Measurements from ENCODE around the gene SOWAHA. TPM values are rescaled to one million over a fixed set of nuclear protein-coding genes. Genes with fewer than 3 reads are reported as not detected.
A peak's percentile ranks its signal among the peaks of the same experiment; 100 is the strongest.

Gene SOWAHA
- total and polyA plus RNA-seq, 2 of the 8 experiments (the other 6 are each of a cell fraction or from before 2014, with no cell fraction given), result 0.09 to 0.11 TPM

- Histone ChIP-seq H3K4me3 (ENCODE audit: extremely low read depth in 1 of 4, insufficient read depth in 2 of 4, low read depth in 3 of 4, low read length in 4 of 4) (peak overlapping the region; percentile 10 to 52 (median 28); a peak in 7 of 8 replicates), H3K56ac (replicated peaks; ENCODE audit: insufficient read length, low read depth, low read length) (no peak overlapping the region), H3K27ac (ENCODE audit: low read depth, low read length) (no peak overlapping the region), H2BK15ac (ENCODE audit: low read length) (no peak overlapping the region), H3K9ac (replicated peaks in 1 of 4; ENCODE audit: extremely low read depth in 1 of 4, low read depth in 3 of 4, low read length in 3 of 4) (no peak overlapping the region), H2AK5ac (ENCODE audit: low read depth, low read length) (no peak overlapping the region), H3K18ac (ENCODE audit: extremely low read depth, low read length) (no peak overlapping the region; the same call in 1 of the 2 replicates), H2AFZ (ENCODE audit: low read length) (no peak overlapping the region), H3K4ac (replicated peaks; ENCODE audit: insufficient read length, low read depth, low read length) (no peak overlapping the region), H2BK12ac (ENCODE audit: low read depth, low read length) (no peak overlapping the region), H4K5ac (ENCODE audit: insufficient read length, low read depth, low read length) (no peak overlapping the region), H3K27me3 (replicated peaks in 1 of 4; ENCODE audit: control insufficient read depth in 3 of 4, extremely low read depth in 1 of 4, insufficient read depth in 3 of 4, low read length in 3 of 4) (peaks cover 34 to 54% (median 46%) of the 10 kb centered on the region in 4 experiments), H2BK120ac (replicated peaks; ENCODE audit: low read depth, low read length) (no peak overlapping the region), H3K23me2 (ENCODE audit: low read depth, low read length) (peaks cover 4% of the 10 kb centered on the region; the same call in 1 of the 2 replicates), H4K20me1 (replicated peaks in 1 of 2; ENCODE audit: control insufficient read depth in 1 of 2, insufficient read depth in 2 of 2, low read length in 2 of 2) (peaks cover 0 to 5% of the 10 kb centered on the region in 2 experiments), H3K9me3 (ENCODE audit: insufficient read depth in 2 of 2, low read depth in 1 of 2, low read length in 1 of 2) (peaks cover 0 to 9% of the 10 kb centered on the region in 2 experiments; a peak in 2 of 4 replicates), H3K79me2 (ENCODE audit: control insufficient read depth in 1 of 2, insufficient read depth in 2 of 2, low read length in 2 of 2) (no peaks in the 10 kb centered on the region), H3K36me3 (ENCODE audit: control insufficient read depth in 2 of 4, insufficient read depth in 4 of 4, low read length in 3 of 4) (peaks cover 0 to 4% (median 0%) of the 10 kb centered on the region in 4 experiments; a peak in 1 of 8 replicates), H3K79me1 (ENCODE audit: low read depth, low read length) (no peaks in the 10 kb centered on the region), H3K23ac (ENCODE audit: insufficient read length) (no peak overlapping the region), H2BK5ac (ENCODE audit: low read depth, low read length) (no peak overlapping the region), H4K8ac (ENCODE audit: extremely low read depth, insufficient read depth, low read length) (no peak overlapping the region), H3K14ac (ENCODE audit: insufficient read length) (no peak overlapping the region), H3K4me1 (replicated peaks in 1 of 4; ENCODE audit: control insufficient read depth in 3 of 4, insufficient read depth in 4 of 4, low read length in 3 of 4) (peaks cover 0 to 3% (median 0%) of the 10 kb centered on the region in 4 experiments; a peak in 1 of 7 replicates), H3K4me2 (ENCODE audit: insufficient read depth in 1 of 2, low read depth in 2 of 2, low read length in 2 of 2) (peak overlapping the region; percentile 31 to 68; a peak in 3 of 4 replicates), H2BK20ac (ENCODE audit: low read length) (no peak overlapping the region), H4K91ac (replicated peaks; ENCODE audit: insufficient read length, low read length) (no peak overlapping the region)
- no peak for FAIRE-seq
- 3% methylated on average over 40 of the region's 110 CpGs; no CpG with 5 or more reads in 1 of the 2 experiments for WGBS, 2 experiments (ENCODE audit: extremely low coverage in 1 of 2, insufficient coverage in 1 of 2, insufficient read length in 1 of 2, insufficient replicate concordance in 2 of 2, low coverage in 1 of 2, low lambda C conversion rate in 2 of 2, missing lambda C conversion rate in 1 of 2)
- peak in 1 of 2 experiments; percentile 80 for DNase-seq (ENCODE audit: low read depth in 1 of 2, low spot score in 2 of 2)
- peak; percentile 83 for TF ChIP-seq E2F6 (IDR thresholded peaks at IDR 0.05)
- TF ChIP-seq, protein P1, sequence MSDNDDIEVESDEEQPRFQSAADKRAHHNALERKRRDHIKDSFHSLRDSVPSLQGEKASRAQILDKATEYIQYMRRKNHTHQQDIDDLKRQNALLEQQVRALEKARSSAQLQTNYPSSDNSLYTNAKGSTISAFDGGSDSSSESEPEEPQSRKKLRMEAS (IDR thresholded peaks at IDR 0.05), result peak; percentile 82
- TF ChIP-seq TCF12 (IDR thresholded peaks at IDR 0.05; ENCODE audit: low read depth, low read length), result no peak
- TF ChIP-seq EZH2 (IDR thresholded peaks at IDR 0.05; ENCODE audit: low read depth, low read length, severe bottlenecking), result peak; percentile 54
- TF ChIP-seq JUN (IDR thresholded peaks at IDR 0.05; ENCODE audit: low read depth, low read length), result no peak
- TF ChIP-seq PHF8 (conservative IDR thresholded peaks at IDR 0.05; ENCODE audit: low read depth, low read length), result 0 out of 2 replicates have a peak, but pooled peaks have one; percentile 16
- ChIA-PET POLR2A (ENCODE audit: partially characterized antibody) (interaction anchor here (0.6 to 3.2 kb wide), 7 partner anchors 9 to 68 kb away, joined by 3 to 30 read pairs (median 4); partner anchors contain the start of genes CCNI2, GDF9, SHROOM1 and UQCRQ), CTCF (ENCODE audit: partially characterized antibody) (interaction anchor here (0.6 to 3.2 kb wide), 16 partner anchors 9 to 287 kb away, joined by 3 to 19 read pairs (median 4); partner anchors contain the start of genes GDF9, SHROOM1 and UQCRQ)
Measured at GRCh38 chr5:132813599-132814502, 749 bp downstream of the SOWAHA start.
